Mononuclear cell (primary cell): ENCODE data around the gene PLCH1. TPM values are rescaled to one million over a fixed set of nuclear protein-coding genes. Genes with fewer than 3 reads are reported as not detected.

Experiments
- H3K27me3 ChIP-seq: 2 replicates; pipeline ENCODE4 v1.6.0; 2011; ENCODE audit warnings: low read length, control low read depth; ENCODE audit not compliant: insufficient read depth
- H3K4me1 ChIP-seq: 2 replicates; pipeline ENCODE4 v1.5.1; 2011; ENCODE audit warnings: mild to moderate bottlenecking, low read length, control low read depth; ENCODE audit not compliant: insufficient read depth
- H3K4me3 ChIP-seq: 2 replicates; pipeline ENCODE4 v1.5.1; 2011; ENCODE audit warnings: mild to moderate bottlenecking, low read length, moderate library complexity
- H3K9me3 ChIP-seq: 2 replicates; pipeline ENCODE4 v1.5.1; 2011; ENCODE audit warnings: low read depth, mild to moderate bottlenecking, control low read depth, low read length
- total RNA-seq: library from RNA; depleted of rRNA; stranded (reverse); fragments of >200 nt; gene quantifications from one replicate; pipeline ENCODE4 v1.2.3, GENCODE V29; 2012

The PLCH1 gene
- total RNA-seq, 1 donor, result 0.94 TPM

GRCh38 chr3:155453512-155453911 lies 291.4 kb downstream of the PLCH1 start:
- Histone ChIP-seq H3K9me3 (no peaks in the 10 kb centered on the region), H3K4me1 (no peaks in the 10 kb centered on the region), H3K27me3 (no peaks in the 10 kb centered on the region), H3K4me3 (no peak overlapping the region)

GRCh38 chr3:155449613-155450267 lies 295.1 kb downstream of the PLCH1 start:
- Histone ChIP-seq H3K4me3 (no peak overlapping the region), H3K9me3 (no peaks in the 10 kb centered on the region), H3K4me1 (no peaks in the 10 kb centered on the region), H3K27me3 (no peaks in the 10 kb centered on the region)

GRCh38 chr3:155448531-155448930 lies 296.3 kb downstream of the PLCH1 start:
- no peaks in the 10 kb centered on the region for H3K27me3 ChIP-seq
- H3K9me3 ChIP-seq, result no peaks in the 10 kb centered on the region
- no peak overlapping the region for H3K4me3 ChIP-seq
- H3K4me1 ChIP-seq, result no peaks in the 10 kb centered on the region

DNA sequence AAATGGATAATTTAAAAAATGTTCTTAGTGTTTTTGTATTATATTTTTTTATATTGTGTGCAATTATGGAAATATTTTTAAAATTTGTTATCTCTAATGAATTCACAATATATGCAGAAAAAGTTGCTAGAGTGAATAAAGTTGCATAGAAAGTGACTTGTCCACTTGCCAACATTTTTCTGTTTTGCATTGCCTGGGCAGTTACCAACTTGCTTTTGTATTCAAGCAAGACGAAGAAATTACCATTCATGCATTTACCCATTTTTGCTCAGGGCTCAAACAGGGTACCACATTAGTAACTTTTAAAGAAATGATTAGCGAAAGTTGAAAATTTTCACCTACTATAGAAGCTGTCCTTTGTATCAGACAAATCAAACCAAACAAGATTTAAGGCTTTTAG lies 298.5 kb downstream of the PLCH1 start:
- no peaks in the 10 kb centered on the region for H3K4me1 ChIP-seq
- H3K9me3 ChIP-seq, result no peaks in the 10 kb centered on the region
- H3K4me3 ChIP-seq, result no peak overlapping the region
- no peaks in the 10 kb centered on the region for H3K27me3 ChIP-seq

GRCh38 chr3:155444771-155445170 lies 300.1 kb downstream of the PLCH1 start:
- no peaks in the 10 kb centered on the region for H3K4me1 ChIP-seq
- no peak overlapping the region for H3K4me3 ChIP-seq
- no peaks in the 10 kb centered on the region for H3K9me3 ChIP-seq
- H3K27me3 ChIP-seq, result no peaks in the 10 kb centered on the region

DNA sequence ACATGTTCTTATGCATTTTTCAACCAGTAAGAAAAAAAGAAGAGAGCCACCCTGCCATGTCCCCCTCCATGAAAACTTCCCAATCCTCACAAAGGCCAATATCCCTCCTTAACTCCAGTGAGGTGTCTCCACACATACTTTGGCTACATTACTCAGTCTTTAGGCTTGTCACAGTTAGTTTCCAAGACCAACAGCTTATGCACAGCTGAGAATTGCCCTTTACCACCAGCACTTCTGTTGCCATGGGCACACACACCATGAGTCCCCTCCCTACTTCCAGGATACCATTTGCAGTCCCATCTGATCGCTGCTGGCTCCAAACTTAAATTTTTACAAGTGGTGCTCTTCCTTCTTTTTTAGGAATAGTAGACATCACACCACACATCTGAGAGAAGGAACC lies 301.1 kb downstream of the PLCH1 start:
- H3K9me3 ChIP-seq, result no peaks in the 10 kb centered on the region
- H3K4me1 ChIP-seq, result no peaks in the 10 kb centered on the region
- no peaks in the 10 kb centered on the region for H3K27me3 ChIP-seq
- no peak overlapping the region for H3K4me3 ChIP-seq

- Histone ChIP-seq H3K9me3 (no peaks in the 10 kb centered on the region), H3K4me1 (no peaks in the 10 kb centered on the region), H3K27me3 (no peaks in the 10 kb centered on the region), H3K4me3 (no peak overlapping the region)
These were observed 302.8 kb downstream of the PLCH1 start for GRCh38 chr3:155442072-155442471.

- no peaks in the 10 kb centered on the region for H3K9me3 ChIP-seq
- H3K4me3 ChIP-seq, result no peak overlapping the region
- H3K4me1 ChIP-seq, result no peaks in the 10 kb centered on the region
These were observed 303.4 kb downstream of the PLCH1 start for GRCh38 chr3:155441506-155441905.

GRCh38 chr3:155441026-155441425 lies 303.8 kb downstream of the PLCH1 start:
- Histone ChIP-seq H3K27me3 (no peaks in the 10 kb centered on the region), H3K4me1 (no peaks in the 10 kb centered on the region), H3K4me3 (no peak overlapping the region), H3K9me3 (no peaks in the 10 kb centered on the region)

More at GRCh38 chr3:155441506-155441905, 303.4 kb downstream of the PLCH1 start:
- H3K27me3 ChIP-seq, result no peaks in the 10 kb centered on the region

DNA sequence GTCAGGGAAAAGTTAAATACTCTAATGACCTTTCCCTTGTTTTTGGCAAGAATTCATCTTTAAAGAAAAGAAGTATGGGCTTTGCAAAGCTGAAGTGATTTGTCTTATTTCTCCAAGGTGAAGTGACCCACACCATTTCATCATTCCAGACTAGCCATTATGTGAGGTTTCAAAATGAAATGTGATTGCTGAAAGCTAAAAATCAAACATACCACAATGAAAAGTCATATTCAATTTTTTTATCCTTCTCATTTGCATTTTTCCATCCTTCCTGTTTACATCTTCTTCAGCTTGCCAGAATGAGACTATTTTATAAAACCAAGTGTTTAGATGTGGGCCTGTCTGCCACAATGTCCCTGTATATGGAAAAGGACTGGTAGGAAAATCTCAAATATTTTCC lies 309.1 kb downstream of the PLCH1 start:
- no peaks in the 10 kb centered on the region for H3K9me3 ChIP-seq
- no peak overlapping the region for H3K4me3 ChIP-seq
- H3K27me3 ChIP-seq, result no peaks in the 10 kb centered on the region

GRCh38 chr3:155431856-155432570 lies 312.9 kb downstream of the PLCH1 start:
- Histone ChIP-seq H3K27me3 (no peaks in the 10 kb centered on the region), H3K9me3 (peaks cover 6% of the 10 kb centered on the region), H3K4me1 (no peaks in the 10 kb centered on the region), H3K4me3 (no peak overlapping the region)

More for the DNA sequence above, 309.1 kb downstream of the PLCH1 start:
- no peaks in the 10 kb centered on the region for H3K4me1 ChIP-seq

GRCh38 chr3:155428563-155428962 lies 316.3 kb downstream of the PLCH1 start:
- no peak overlapping the region for H3K4me3 ChIP-seq
- H3K27me3 ChIP-seq, result no peaks in the 10 kb centered on the region
- no peaks in the 10 kb centered on the region for H3K4me1 ChIP-seq
- H3K9me3 ChIP-seq, result peaks cover 6% of the 10 kb centered on the region

GRCh38 chr3:155426524-155427230 lies 318.2 kb downstream of the PLCH1 start:
- peaks cover 6% of the 10 kb centered on the region for H3K9me3 ChIP-seq
- no peak overlapping the region for H3K4me3 ChIP-seq
- H3K27me3 ChIP-seq, result no peaks in the 10 kb centered on the region
- no peaks in the 10 kb centered on the region for H3K4me1 ChIP-seq

DNA sequence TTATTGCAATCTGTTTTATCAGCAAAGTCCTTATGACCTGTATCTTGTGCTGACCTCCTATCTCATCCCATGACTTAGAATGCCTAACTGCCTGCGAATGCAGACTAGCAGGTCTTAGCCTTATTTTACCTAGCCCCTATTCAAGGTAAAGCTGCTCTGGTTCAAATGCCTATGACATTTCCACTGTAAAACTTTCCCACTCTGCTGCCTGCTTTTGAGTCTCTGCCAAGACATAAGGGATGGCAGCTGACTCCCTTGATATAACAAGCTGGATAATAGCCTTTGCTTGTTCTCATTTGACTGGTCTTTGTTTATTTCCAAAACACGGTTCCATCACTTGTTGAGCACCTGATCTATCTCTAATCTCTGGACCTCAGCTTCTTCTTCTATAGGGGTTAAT lies 319.5 kb downstream of the PLCH1 start:
- no peaks in the 10 kb centered on the region for H3K4me1 ChIP-seq
- peaks cover 6% of the 10 kb centered on the region for H3K9me3 ChIP-seq
- no peak overlapping the region for H3K4me3 ChIP-seq
- H3K27me3 ChIP-seq, result no peaks in the 10 kb centered on the region

DNA sequence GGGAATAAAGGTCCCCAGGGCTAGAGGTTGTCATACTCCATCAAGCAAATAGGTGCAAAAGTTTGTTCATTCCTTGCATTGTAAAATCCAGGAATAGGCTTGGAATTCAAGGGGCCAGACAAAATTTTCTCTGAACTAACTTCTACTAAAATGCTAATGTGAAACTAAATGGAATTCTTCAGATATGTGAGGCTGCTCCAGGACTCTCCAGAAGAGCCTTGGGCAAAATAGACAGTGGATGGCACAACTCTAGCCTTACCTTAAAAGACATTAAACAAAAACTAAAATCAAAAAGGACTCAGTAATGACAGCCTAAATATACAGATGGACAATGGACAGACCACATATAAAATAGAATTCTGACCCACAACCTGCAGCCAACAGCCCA lies 320.6 kb downstream of the PLCH1 start:
- no peak overlapping the region for H3K4me3 ChIP-seq
- H3K27me3 ChIP-seq, result no peaks in the 10 kb centered on the region
- H3K9me3 ChIP-seq, result peaks cover 6% of the 10 kb centered on the region
- H3K4me1 ChIP-seq, result no peaks in the 10 kb centered on the region
